Smooth muscle cell (in vitro differentiated cells): ENCODE data around the gene NUDT2. TPM values are rescaled to one million over a fixed set of nuclear protein-coding genes. Genes with fewer than 3 reads are reported as not detected.
"Not testable (repeated sequence)": the region's sequence is repeated elsewhere in the genome, so short reads cannot be mapped to it uniquely, and the experiment has no call there.

Experiments used
- DNase-seq: peaks from one replicate; lab custom pipeline; 2025; ENCODE audit not compliant: unreplicated experiment; lab: John Stamatoyannopoulos, UW
- H2AFZ ChIP-seq: fragments of 200-600 bp; sonication (generic); 2 replicates; pipeline ENCODE4 v1.6.0; 2016; ENCODE audit warnings: antibody characterized with exemption, low read depth, mild to moderate bottlenecking
- H3F3A ChIP-seq: fragments of 200-600 bp; sonication (generic); 2 replicates; pipeline ENCODE4 v1.6.0; 2017; ENCODE audit warnings: antibody characterized with exemption, low read depth
- H3K27ac ChIP-seq: fragments of 200-600 bp; sonication (generic); 2 replicates; pipeline ENCODE4 v1.5.1; 2016; ENCODE audit warnings: low read depth, mild to moderate bottlenecking
- H3K27me3 ChIP-seq: fragments of 200-600 bp; sonication (generic); 2 replicates; pipeline ENCODE4 v1.6.1; 2016; ENCODE audit warnings: low read depth, mild to moderate bottlenecking
- H3K36me3 ChIP-seq: fragments of 200-600 bp; sonication (generic); 2 replicates; pipeline ENCODE4 v1.5.1; 2016; ENCODE audit warnings: low read depth
- H3K4me1 ChIP-seq: fragments of 200-600 bp; sonication (generic); 2 replicates; pipeline ENCODE4 v1.5.1; 2016; ENCODE audit warnings: low read depth
- H3K4me2 ChIP-seq: fragments of 200-600 bp; sonication (generic); 2 replicates; pipeline ENCODE4 v1.6.0; 2016; ENCODE audit warnings: mild to moderate bottlenecking
- H3K4me3 ChIP-seq: fragments of 200-600 bp; sonication (generic); 2 replicates; pipeline ENCODE4 v1.5.1; 2016; ENCODE audit warnings: mild to moderate bottlenecking
- H3K79me2 ChIP-seq: fragments of 200-600 bp; sonication (generic); 2 replicates; pipeline ENCODE4 v1.6.0; 2016; ENCODE audit warnings: low read depth, mild to moderate bottlenecking
- H3K9ac ChIP-seq: fragments of 200-600 bp; sonication (generic); 2 replicates; pipeline ENCODE4 v1.6.0; 2016; ENCODE audit warnings: low read depth
- H3K9me3 ChIP-seq: fragments of 200-600 bp; sonication (generic); replicated peaks from 2 replicates; pipeline ENCODE4 v1.5.1; 2016; ENCODE audit warnings: low read depth
- H4K20me1 ChIP-seq: fragments of 200-600 bp; sonication (generic); 2 replicates; pipeline ENCODE4 v1.6.0; 2016; ENCODE audit warnings: low read depth
- WGBS: methylation state at CpG from one replicate; pipeline ENCODE4 v1.1.7; 2016; ENCODE audit warnings: low lambda C conversion rate; 5-methylcytosine and 5-hydroxymethylcytosine counted together
- polyA plus RNA-seq: library from polyadenylated mRNA; unstranded; fragments of >200 nt; fragmentation: Nextera tagmentation; extraction: Ambion mirVana; gene quantifications from 2 replicates; pipeline ENCODE4 v1.2.1, GENCODE V29; 2016
- total RNA-seq: library from RNA; depleted of rRNA; stranded (reverse); fragments of >200 nt; gene quantifications from 2 replicates; pipeline ENCODE4 v1.2.3, GENCODE V29; 2014
- TF ChIP-seq, protein P1 (sequence below): fragments of 200-600 bp; sonication (generic); IDR thresholded peaks from 2 replicates; pipeline ENCODE4 v1.5.1; 2017; ENCODE audit warnings: borderline replicate concordance, mild to moderate bottlenecking, antibody characterized with exemption; ENCODE audit not compliant: insufficient read depth, poor library complexity, severe bottlenecking

The NUDT2 gene
- total and polyA plus RNA-seq, 2 experiments from 2014 or later: 28.1 to 36.1 TPM

DNA sequence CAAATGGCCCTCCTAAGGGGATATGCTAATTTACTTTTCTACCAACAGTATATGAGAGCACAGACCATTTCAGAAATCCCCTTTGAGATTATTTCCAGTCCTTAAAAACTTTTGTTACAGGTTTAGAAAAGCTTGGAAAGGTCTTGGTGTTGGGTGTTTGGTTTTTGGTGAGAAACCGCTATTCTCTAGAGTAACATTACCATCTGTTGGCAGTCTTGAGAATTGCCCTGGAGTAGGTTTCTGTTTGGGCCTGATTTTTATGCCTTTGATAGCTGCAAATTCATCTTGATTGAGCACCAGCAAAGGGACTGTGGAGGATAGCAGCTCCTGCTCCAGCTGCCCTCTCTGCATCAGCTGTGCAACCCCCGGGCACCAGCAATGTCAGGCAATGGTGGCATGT lies 8.0 kb downstream of the NUDT2 start:
- 97% methylated on average over 2 of the region's 2 CpGs for WGBS
- Histone ChIP-seq H3K36me3 (no peaks in the 10 kb centered on the region), H3K4me1 (peaks cover 4% of the 10 kb centered on the region), H3K27me3 (no peaks in the 10 kb centered on the region), H4K20me1 (peaks cover 43% of the 10 kb centered on the region), H3F3A (no peaks in the 10 kb centered on the region), H2AFZ (no peak overlapping the region), H3K27ac (no peak overlapping the region), H3K9ac (no peak overlapping the region), H3K4me3 (no peak overlapping the region), H3K9me3 (no peaks in the 10 kb centered on the region), H3K4me2 (no peak overlapping the region), H3K79me2 (peaks cover 19% of the 10 kb centered on the region)
- DNase-seq: no peak
- TF ChIP-seq, protein P1, sequence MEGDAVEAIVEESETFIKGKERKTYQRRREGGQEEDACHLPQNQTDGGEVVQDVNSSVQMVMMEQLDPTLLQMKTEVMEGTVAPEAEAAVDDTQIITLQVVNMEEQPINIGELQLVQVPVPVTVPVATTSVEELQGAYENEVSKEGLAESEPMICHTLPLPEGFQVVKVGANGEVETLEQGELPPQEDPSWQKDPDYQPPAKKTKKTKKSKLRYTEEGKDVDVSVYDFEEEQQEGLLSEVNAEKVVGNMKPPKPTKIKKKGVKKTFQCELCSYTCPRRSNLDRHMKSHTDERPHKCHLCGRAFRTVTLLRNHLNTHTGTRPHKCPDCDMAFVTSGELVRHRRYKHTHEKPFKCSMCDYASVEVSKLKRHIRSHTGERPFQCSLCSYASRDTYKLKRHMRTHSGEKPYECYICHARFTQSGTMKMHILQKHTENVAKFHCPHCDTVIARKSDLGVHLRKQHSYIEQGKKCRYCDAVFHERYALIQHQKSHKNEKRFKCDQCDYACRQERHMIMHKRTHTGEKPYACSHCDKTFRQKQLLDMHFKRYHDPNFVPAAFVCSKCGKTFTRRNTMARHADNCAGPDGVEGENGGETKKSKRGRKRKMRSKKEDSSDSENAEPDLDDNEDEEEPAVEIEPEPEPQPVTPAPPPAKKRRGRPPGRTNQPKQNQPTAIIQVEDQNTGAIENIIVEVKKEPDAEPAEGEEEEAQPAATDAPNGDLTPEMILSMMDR: peak; percentile 5

DNA sequence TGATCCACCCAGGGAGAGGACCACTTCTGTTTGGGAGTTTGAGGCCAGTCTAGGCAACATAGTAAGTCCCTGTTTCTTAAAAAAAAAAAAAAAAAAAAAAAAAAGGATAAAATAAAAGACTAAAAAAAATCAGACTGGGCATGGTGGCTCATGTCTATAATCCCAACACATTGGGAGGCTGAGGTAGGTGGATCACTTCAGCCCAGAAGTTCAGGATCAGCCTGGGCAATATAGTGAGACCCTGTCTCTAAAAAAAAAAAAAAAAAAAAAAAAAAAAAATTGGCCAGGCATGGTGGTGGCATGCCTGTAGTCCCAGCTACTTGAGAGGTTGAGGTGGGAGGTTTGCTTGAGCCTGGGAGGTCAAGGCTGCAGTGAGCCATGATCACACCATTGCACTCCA lies 8.7 kb downstream of the NUDT2 start:
- H3K36me3 ChIP-seq, H3K9me3 ChIP-seq, H3K4me3 ChIP-seq, H3K9ac ChIP-seq, H3K27me3 ChIP-seq, H3K4me1 ChIP-seq, H3F3A ChIP-seq, H3K27ac ChIP-seq, DNase-seq, H3K4me2 ChIP-seq, H2AFZ ChIP-seq: not testable (repeated sequence)
- Histone ChIP-seq H3K79me2 (peaks cover 12% of the 10 kb centered on the region), H4K20me1 (peaks cover 38% of the 10 kb centered on the region)

DNA sequence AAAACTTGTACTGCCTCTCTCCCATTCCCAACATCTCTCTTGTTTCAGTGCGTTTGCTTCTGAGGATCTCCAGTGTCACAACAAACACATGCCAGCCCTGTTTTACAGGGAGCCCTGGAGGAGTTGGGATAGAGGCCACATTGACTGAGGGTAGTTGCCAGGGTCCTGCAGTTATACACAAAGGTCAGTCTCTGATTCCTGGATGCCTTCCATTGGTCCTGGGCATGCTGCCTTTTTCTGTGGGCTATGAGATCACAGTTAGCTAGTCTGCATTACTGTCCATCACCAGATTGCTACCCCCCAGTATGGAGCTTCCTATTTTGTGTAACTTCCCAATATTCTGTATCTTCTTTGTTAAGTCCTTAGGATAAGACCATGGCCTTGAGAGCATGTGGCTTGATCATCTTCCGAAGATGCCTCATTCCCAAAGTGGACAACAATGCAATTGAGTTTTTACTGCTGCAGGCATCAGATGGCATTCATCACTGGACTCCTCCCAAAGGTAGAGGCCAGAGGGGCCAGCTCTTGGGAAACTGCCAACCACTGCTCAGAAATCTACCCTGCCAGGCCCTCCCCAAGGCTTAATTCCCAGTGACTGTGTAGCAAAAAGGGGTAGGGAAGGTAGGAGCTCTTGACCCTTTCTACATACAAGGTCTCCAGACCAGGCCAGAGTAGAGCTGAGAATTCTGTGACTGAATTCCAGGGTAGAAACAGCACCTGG lies 9.5 kb downstream of the NUDT2 start:
- no peaks in the 10 kb centered on the region for H3K27me3 ChIP-seq
- H3F3A ChIP-seq: no peaks in the 10 kb centered on the region
- H3K27ac ChIP-seq: no peak overlapping the region
- TF ChIP-seq, protein P1: no peak
- no peak for DNase-seq
- H3K4me3 ChIP-seq: no peak overlapping the region
- H4K20me1 ChIP-seq: peaks cover 35% of the 10 kb centered on the region
- H3K79me2 ChIP-seq: peaks cover 5% of the 10 kb centered on the region
- no peak overlapping the region for H3K9ac ChIP-seq
- H2AFZ ChIP-seq: no peak overlapping the region
- H3K36me3 ChIP-seq: no peaks in the 10 kb centered on the region
- H3K4me2 ChIP-seq: no peak overlapping the region
- H3K4me1 ChIP-seq: peaks cover 4% of the 10 kb centered on the region
- no peaks in the 10 kb centered on the region for H3K9me3 ChIP-seq
- WGBS: 98% methylated on average over 2 of the region's 2 CpGs

GRCh38 chr9:34341659-34342295 lies 12.4 kb downstream of the NUDT2 start:
- 96% methylated on average over 7 of the region's 7 CpGs for WGBS
- TF ChIP-seq, protein P1: no peak

More at GRCh38 chr9:34341659-34342295, 12.4 kb downstream of the NUDT2 start:
- Histone ChIP-seq H3K4me2 (no peak overlapping the region), H3K9me3 (no peaks in the 10 kb centered on the region), H2AFZ (no peak overlapping the region), H3K4me1 (no peaks in the 10 kb centered on the region), H3F3A (no peaks in the 10 kb centered on the region), H3K27ac (no peak overlapping the region), H3K79me2 (no peaks in the 10 kb centered on the region), H3K9ac (no peak overlapping the region), H3K27me3 (no peaks in the 10 kb centered on the region), H4K20me1 (peaks cover 10% of the 10 kb centered on the region), H3K36me3 (no peaks in the 10 kb centered on the region), H3K4me3 (no peak overlapping the region)
- DNase-seq: no peak
